CD4-positive, alpha-beta T cell (primary cell): ENCODE measurements around the gene CYFIP1. TPM values are rescaled to one million over a fixed set of nuclear protein-coding genes. Genes with fewer than 3 reads are reported as not detected.
A peak's percentile ranks its signal among the peaks of the same experiment; 100 is the strongest.

ENCODE experiments used
- ATAC-seq: fragments of 200-7000 bp; cut with Tn5 transposase; one replicate; pipeline ENCODE4 v1.10.0; 2022; ENCODE audit warnings: mild to moderate bottlenecking; ENCODE audit not compliant: poor library complexity
- CTCF ChIA-PET: fragments of 350-600 bp; sonication (Branson Sonifier 250); formaldehyde crosslinking; loops from one replicate; lab custom pipeline; 2021; ENCODE audit warnings: antibody characterized with exemption, inconsistent platforms; lab: Charles Lee
- POLR2A ChIA-PET: fragments of 350-600 bp; sonication (Branson Sonifier 250); formaldehyde crosslinking; loops from one replicate; lab custom pipeline; 2021; ENCODE audit warnings: antibody characterized with exemption, inconsistent platforms; lab: Charles Lee
- DNase-seq, 14 experiments: peaks; one replicate each; pipeline ENCODE4 v3.0.0-alpha.2; 2013 to 2020; ENCODE audit warnings: mixed read lengths in 2 of 14
- H3K27ac ChIP-seq, 2 donors: one replicate each; pipeline versions ENCODE4 v1.5.1 to v1.7.0; 2013; ENCODE audit warnings: low read length in 2 of 2, low read depth in 1 of 2, mild to moderate bottlenecking in 1 of 2
- H3K27me3 ChIP-seq, 2 experiments: 1 replicate in 1 of 2; 2 replicates in 1 of 2; pipeline versions ENCODE4 v1.6.1 to v1.7.0; 2013; ENCODE audit warnings: low read length in 2 of 2, control low read depth in 1 of 2, mild to moderate bottlenecking in 1 of 2, moderate library complexity in 1 of 2; ENCODE audit not compliant: insufficient read depth in 2 of 2, control insufficient read depth in 1 of 2
- H3K36me3 ChIP-seq: one replicate; pipeline ENCODE4 v1.6.1; 2013; ENCODE audit warnings: low read length, control low read depth; ENCODE audit not compliant: insufficient read depth
- H3K4me1 ChIP-seq: one replicate; pipeline ENCODE4 v1.6.1; 2013; ENCODE audit warnings: low read length, control low read depth; ENCODE audit not compliant: insufficient read depth
- H3K4me3 ChIP-seq: one replicate; pipeline ENCODE4 v1.5.1; 2013; ENCODE audit warnings: mild to moderate bottlenecking, low read length, moderate library complexity
- H3K9me3 ChIP-seq, 2 experiments: 1 replicate in 1 of 2; 2 replicates in 1 of 2; pipeline versions ENCODE4 v1.6.1 to v1.7.0; 2013; ENCODE audit warnings: low read length in 2 of 2, mild to moderate bottlenecking in 2 of 2, control low read depth in 1 of 2, moderate library complexity in 1 of 2; ENCODE audit not compliant: control insufficient read depth in 1 of 2, insufficient read depth in 1 of 2
- H3K27ac Mint-ChIP-seq: one replicate; pipeline ENCODE4 v1.8.0; 2020; ENCODE audit warnings: mixed read lengths
- H3K27me3 Mint-ChIP-seq: one replicate; pipeline ENCODE4 v1.8.0; 2021; ENCODE audit warnings: mixed read lengths
- H3K36me3 Mint-ChIP-seq: one replicate; pipeline ENCODE4 v1.8.0; 2021; ENCODE audit warnings: low read depth, mixed read lengths
- H3K4me1 Mint-ChIP-seq: one replicate; pipeline ENCODE4 v1.8.0; 2021; ENCODE audit warnings: low read depth, mixed read lengths
- H3K4me3 Mint-ChIP-seq: one replicate; pipeline ENCODE4 v1.8.0; 2020; ENCODE audit warnings: mild to moderate bottlenecking, mixed read lengths
- H3K9me3 Mint-ChIP-seq: one replicate; pipeline ENCODE4 v1.8.0; 2020; ENCODE audit warnings: mixed read lengths
- intact Hi-C, 2 experiments: fragments of 100-400 bp; cut with DNase I in 1 of 2; cut with micrococcal nuclease in 1 of 2; formaldehyde crosslinking; loops; one replicate each; pipeline versions ENCODE4 v1.15.1 to v1.9.0; 2023 to 2025; cut with DNase I, micrococcal nuclease
- total RNA-seq, 174 experiments: library from RNA in 2 of 174; stranded (reverse) in 2 of 174; gene quantifications; one replicate each; pipeline ENCODE4 v1.2.3 and lab custom pipeline; 2021 to 2026
- TF ChIP-seq, protein P1 (sequence below): fragments of 200-600 bp; IDR thresholded peaks from one replicate; pipeline ENCODE4 v1.8.0; 2022; ENCODE audit warnings: antibody characterized with exemption, mild to moderate bottlenecking

Gene CYFIP1
- total RNA-seq, 2 experiments from 2014 or later = 3.2 to 4.4 TPM

DNA sequence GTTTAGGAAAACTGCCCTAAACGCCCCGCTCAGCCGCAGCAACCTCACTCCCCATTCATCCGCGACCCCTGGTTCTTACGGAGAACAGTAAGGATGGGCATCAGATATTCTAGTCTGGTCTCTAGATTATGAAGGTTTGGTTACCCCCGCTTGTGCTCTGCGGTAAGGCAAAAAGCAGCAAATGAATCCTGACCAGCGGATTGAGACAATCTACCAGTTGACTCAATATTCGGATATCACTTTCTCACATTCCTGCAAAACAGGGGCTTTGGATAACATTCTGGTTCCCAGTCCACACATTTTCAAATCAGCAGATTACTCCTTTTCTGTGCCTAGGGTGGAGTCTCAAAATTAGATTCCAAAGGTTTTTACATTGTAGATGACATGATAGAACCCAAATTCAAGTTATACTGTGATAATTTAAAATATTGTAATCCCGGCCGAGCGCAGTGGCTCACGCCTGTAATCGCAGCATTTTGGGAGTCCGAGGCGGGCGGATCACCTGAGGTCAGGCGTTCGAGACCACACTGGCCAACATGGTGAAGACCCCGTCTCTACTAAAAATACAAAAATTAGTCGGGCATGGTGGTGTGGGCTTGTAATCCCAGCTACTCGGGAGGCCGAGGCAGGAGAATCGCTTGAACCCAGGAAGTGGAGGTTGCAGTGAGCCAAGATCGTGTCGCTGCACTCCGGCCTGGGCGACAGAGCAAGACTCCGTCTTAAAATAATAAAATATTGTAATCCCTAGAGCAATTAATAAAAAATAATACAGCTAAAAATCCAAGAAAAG, 1.1 kb upstream of the CYFIP1 start:
- TF ChIP-seq, protein P1, sequence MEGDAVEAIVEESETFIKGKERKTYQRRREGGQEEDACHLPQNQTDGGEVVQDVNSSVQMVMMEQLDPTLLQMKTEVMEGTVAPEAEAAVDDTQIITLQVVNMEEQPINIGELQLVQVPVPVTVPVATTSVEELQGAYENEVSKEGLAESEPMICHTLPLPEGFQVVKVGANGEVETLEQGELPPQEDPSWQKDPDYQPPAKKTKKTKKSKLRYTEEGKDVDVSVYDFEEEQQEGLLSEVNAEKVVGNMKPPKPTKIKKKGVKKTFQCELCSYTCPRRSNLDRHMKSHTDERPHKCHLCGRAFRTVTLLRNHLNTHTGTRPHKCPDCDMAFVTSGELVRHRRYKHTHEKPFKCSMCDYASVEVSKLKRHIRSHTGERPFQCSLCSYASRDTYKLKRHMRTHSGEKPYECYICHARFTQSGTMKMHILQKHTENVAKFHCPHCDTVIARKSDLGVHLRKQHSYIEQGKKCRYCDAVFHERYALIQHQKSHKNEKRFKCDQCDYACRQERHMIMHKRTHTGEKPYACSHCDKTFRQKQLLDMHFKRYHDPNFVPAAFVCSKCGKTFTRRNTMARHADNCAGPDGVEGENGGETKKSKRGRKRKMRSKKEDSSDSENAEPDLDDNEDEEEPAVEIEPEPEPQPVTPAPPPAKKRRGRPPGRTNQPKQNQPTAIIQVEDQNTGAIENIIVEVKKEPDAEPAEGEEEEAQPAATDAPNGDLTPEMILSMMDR = no peak
- ChIA-PET CTCF (no interaction called here), POLR2A (interaction anchor here (2.8 kb wide), 1 partner anchor 57 kb away, joined by 14 read pairs; the partner anchor contains the start of gene TUBGCP5)
- ATAC-seq (no peak), DNase-seq (no peak)
- Mint-ChIP-seq H3K36me3 (no peaks in the 10 kb centered on the region), H3K27me3 (peaks cover 17% of the 10 kb centered on the region), H3K9me3 (no peaks in the 10 kb centered on the region), H3K27ac (no peak overlapping the region), H3K4me1 (peaks cover 14% of the 10 kb centered on the region), H3K4me3 (peak overlapping the region; percentile 86)
- H3K36me3 ChIP-seq = no peaks in the 10 kb centered on the region
- H3K27ac ChIP-seq = no peak overlapping the region
- intact Hi-C loops = no loop called here
- peaks cover 0 to 4% of the 10 kb centered on the region in 2 experiments for H3K9me3 ChIP-seq
- H3K4me1 ChIP-seq = peaks cover 19% of the 10 kb centered on the region
- peaks cover 13 to 14% of the 10 kb centered on the region in 2 experiments for H3K27me3 ChIP-seq
- peak overlapping the region; percentile 48 for H3K4me3 ChIP-seq

DNA sequence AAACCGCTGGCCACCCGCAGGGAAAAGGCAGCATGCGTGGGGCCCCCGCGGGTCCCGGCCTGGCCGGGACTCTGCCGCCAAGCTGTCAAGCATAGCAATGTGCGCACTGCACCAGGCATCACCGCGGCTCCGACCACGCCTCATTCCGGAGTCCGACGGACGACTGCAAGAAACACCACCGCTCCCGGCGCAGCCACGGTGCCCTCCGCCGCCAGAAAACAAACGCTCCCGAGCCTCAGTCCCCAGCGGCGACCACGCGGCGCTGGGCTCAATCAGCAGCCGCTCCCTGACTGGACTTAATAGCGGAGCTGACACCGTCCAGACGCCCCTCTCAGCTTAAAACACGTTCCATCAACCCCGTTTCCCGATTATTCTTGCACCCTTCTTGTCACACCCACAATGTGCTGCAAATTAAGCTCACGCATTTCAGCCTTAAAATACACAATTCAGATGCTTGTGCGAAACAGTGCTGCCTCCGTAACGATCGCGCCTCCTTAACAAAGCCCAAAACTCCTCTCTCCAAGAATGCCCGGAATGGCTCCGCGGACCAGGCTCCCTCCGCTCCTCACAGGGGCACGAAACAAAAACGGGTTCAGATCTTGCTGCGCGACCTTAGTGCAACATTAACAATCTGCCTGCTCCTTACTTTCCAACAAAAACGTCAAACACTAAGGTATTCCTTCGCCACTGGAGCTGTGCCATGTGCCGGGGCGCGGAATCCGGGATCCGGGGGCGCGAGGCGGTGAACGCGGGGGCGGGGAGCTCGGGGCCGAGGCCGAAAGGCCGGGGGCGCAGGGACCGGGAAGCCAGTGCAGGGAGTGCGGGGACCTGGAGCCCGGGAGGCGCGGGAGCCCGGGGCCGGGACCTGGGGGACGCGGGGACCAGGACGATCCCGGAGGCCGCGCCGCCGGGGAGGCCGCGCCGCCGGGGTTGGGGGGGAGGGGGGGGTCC, 655 bp downstream of the CYFIP1 start:
- Mint-ChIP-seq H3K4me1 (peaks cover 14% of the 10 kb centered on the region), H3K36me3 (no peaks in the 10 kb centered on the region), H3K27ac (no peak overlapping the region), H3K9me3 (no peaks in the 10 kb centered on the region), H3K4me3 (peak overlapping the region; percentile 90), H3K27me3 (peaks cover 17% of the 10 kb centered on the region)
- CTCF ChIA-PET = no interaction called here
- intact Hi-C loops = loop anchor here in 1 of 2 experiments (10.0 kb wide), 1 partner anchor 95 kb away; no protein-coding TSS in a partner anchor
- ATAC-seq (peak; percentile 51), DNase-seq (peak in 5 of 14 experiments; percentile 8 to 47 (median 30))
- TF ChIP-seq, protein P1 = no peak
- Histone ChIP-seq H3K4me1 (peaks cover 19% of the 10 kb centered on the region), H3K36me3 (no peaks in the 10 kb centered on the region), H3K9me3 (peaks cover 0 to 4% of the 10 kb centered on the region in 2 experiments), H3K27me3 (peaks cover 13 to 14% of the 10 kb centered on the region in 2 experiments), H3K4me3 (peak overlapping the region; percentile 63), H3K27ac (no peak overlapping the region)
- POLR2A ChIA-PET = interaction anchor here (2.8 kb wide), 1 partner anchor 59 kb away, joined by 14 read pairs; the partner anchor contains the start of gene TUBGCP5

DNA sequence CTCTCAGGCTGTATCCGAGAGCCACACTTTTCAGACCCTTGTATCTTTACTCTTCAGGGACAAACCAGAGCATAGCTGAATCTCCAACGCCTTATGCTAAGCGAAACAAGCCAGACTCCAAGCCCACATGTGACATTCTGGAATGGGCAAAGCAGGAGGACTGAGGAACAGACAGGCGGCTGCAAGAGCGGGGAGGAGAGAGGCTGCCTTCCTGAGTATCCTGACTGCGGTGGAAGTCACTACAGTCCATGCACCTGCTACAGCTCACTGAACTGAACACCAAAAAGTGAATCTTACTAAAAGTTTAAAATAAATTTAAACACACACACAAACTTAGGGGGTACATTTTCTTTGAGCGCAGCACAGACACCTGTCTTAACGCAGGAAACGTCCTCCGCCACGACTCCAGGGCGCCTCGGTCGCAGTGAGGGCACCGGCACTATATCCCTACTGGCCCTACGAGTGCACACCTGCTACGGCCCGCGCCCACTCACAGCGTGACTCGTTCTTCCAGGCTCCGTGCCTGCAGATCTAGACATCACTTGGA, 1.4 kb downstream of the CYFIP1 start:
- ATAC-seq = no peak
- Mint-ChIP-seq H3K27ac (no peak overlapping the region), H3K4me3 (peak overlapping the region; percentile 90), H3K36me3 (no peaks in the 10 kb centered on the region), H3K9me3 (no peaks in the 10 kb centered on the region), H3K4me1 (peaks cover 14% of the 10 kb centered on the region), H3K27me3 (peaks cover 17% of the 10 kb centered on the region)
- Histone ChIP-seq H3K9me3 (peaks cover 0 to 4% of the 10 kb centered on the region in 2 experiments), H3K4me1 (peaks cover 19% of the 10 kb centered on the region), H3K27me3 (peaks cover 13 to 14% of the 10 kb centered on the region in 2 experiments), H3K36me3 (no peaks in the 10 kb centered on the region), H3K27ac (no peak overlapping the region), H3K4me3 (peak overlapping the region; percentile 63)
- intact Hi-C loops = loop anchor here in 1 of 2 experiments (10.0 kb wide), 1 partner anchor 94 kb away; no protein-coding TSS in a partner anchor
- DNase-seq = peak in 1 of 14 experiments; percentile 21
- CTCF ChIA-PET = no interaction called here
- POLR2A ChIA-PET = interaction anchor here (2.8 kb wide), 1 partner anchor 60 kb away, joined by 14 read pairs; the partner anchor contains the start of gene TUBGCP5
- TF ChIP-seq, protein P1 = no peak
